Pulmonary artery endothelial cell (primary cell): ENCODE measurements around the gene TAC1. TPM values are rescaled to one million over a fixed set of nuclear protein-coding genes. Genes with fewer than 3 reads are reported as not detected.

Experiments used
- total RNA-seq: library from RNA; depleted of rRNA; stranded (reverse); fragments of >200 nt; gene quantifications from 2 replicates; pipeline ENCODE4 v1.2.3, GENCODE V29; 2014

Gene TAC1
- total RNA-seq, 1 donor from 2014 or later, result not detected

Other genes with a start within 250 kb of the TAC1 start
- 8.5 and 17.0 TPM in 2 replicates for gene ASNS, start 140.3 kb downstream of the TAC1 start, total RNA-seq